Right atrium auricular region (tissue), 2 donors: ENCODE measurements around the gene B4GALNT2. TPM values are rescaled to one million over a fixed set of nuclear protein-coding genes. Genes with fewer than 3 reads are reported as not detected.
"Not testable (repeated sequence)": the region's sequence is repeated elsewhere in the genome, so short reads cannot be mapped to it uniquely, and the experiment has no call there.

Experiments
- DNase-seq: peaks from one replicate; pipeline ENCODE4 v3.0.0-alpha.2; 2019; ENCODE audit warnings: low spot score
- H3K27ac ChIP-seq, 2 donors: fragments of 200-600 bp; sonication (generic); 1 replicate in 1 of 2; 2 replicates in 1 of 2; pipeline ENCODE4 v1.5.1; 2016 to 2019
- H3K27me3 ChIP-seq, 2 donors: fragments of 200-600 bp; sonication (generic); one replicate each; pipeline versions ENCODE4 v1.5.1 to v1.6.0; 2017 to 2019
- H3K36me3 ChIP-seq: fragments of 200-600 bp; sonication (generic); one replicate; pipeline ENCODE4 v1.5.1; 2016
- H3K4me1 ChIP-seq, 2 donors: fragments of 200-600 bp; sonication (generic); one replicate each; pipeline versions ENCODE4 v1.5.1 to v1.6.0; 2017 to 2019
- H3K4me3 ChIP-seq, 2 donors: fragments of 200-600 bp; sonication (generic); 1 replicate in 1 of 2; 2 replicates in 1 of 2; pipeline ENCODE4 v1.5.1; 2017 to 2019; ENCODE audit warnings: mild to moderate bottlenecking in 1 of 2, moderate library complexity in 1 of 2
- H3K9me3 ChIP-seq, 2 donors: fragments of 200-600 bp; sonication (generic); one replicate each; pipeline ENCODE4 v1.5.1; 2019
- total RNA-seq, 2 donors: library from RNA; depleted of rRNA; stranded (reverse); fragments of >200 nt; gene quantifications; one replicate each; pipeline ENCODE4 v1.1.0, GENCODE V29; 2016
- TF ChIP-seq, protein P1 (sequence below), 2 donors: fragments of 200-600 bp; sonication (generic); IDR thresholded peaks; one replicate each; pipeline ENCODE4 v1.5.1; 2019; ENCODE audit warnings: antibody characterized with exemption in 2 of 2

Gene B4GALNT2, protein sequence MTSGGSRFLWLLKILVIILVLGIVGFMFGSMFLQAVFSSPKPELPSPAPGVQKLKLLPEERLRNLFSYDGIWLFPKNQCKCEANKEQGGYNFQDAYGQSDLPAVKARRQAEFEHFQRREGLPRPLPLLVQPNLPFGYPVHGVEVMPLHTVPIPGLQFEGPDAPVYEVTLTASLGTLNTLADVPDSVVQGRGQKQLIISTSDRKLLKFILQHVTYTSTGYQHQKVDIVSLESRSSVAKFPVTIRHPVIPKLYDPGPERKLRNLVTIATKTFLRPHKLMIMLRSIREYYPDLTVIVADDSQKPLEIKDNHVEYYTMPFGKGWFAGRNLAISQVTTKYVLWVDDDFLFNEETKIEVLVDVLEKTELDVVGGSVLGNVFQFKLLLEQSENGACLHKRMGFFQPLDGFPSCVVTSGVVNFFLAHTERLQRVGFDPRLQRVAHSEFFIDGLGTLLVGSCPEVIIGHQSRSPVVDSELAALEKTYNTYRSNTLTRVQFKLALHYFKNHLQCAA
- total RNA-seq, result not detected

DNA sequence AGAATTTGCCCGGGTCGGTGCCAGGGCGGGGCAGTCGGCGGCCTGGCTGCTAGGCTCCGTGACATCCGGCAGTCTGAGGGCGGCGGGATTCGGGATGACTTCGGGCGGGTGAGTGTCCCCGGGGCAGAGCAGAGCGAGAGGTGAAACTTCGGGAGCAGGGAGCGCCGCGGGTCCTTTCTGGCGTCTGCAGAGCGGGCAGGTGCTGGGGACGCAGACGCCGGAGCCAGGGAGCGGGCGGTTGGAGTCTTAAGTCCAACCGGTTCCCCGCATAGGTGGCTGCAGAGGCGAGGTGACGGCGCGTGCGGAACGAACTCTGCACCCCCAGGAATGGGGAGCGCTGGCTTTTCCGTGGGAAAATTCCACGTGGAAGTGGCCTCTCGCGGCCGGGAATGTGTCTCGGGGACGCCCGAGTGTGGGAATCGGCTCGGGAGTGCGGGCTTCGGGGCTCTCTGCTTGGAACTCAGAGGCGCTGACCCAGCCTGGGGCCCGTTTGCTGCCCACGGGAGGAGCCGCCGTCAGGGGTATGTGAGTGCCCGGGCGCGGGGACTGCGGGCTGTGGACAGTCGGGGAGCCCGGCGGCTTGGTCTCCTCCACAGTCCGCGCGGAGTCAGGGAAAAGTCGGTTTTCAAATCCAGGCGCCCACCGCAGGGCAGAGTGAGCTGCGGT, at the start of gene B4GALNT2:
B4GALNT2 (plus strand) TSS at position 71 of the 666 bp plus-strand sequence; CDS start at position 95, 24 bp downstream.
- H3K27ac ChIP-seq, result no peak within 1 kb of the TSS
- peaks cover 0 to 15% of the 10 kb centered on the region in 2 donors for H3K27me3 ChIP-seq
- no peak for DNase-seq
- TF ChIP-seq, protein P1, sequence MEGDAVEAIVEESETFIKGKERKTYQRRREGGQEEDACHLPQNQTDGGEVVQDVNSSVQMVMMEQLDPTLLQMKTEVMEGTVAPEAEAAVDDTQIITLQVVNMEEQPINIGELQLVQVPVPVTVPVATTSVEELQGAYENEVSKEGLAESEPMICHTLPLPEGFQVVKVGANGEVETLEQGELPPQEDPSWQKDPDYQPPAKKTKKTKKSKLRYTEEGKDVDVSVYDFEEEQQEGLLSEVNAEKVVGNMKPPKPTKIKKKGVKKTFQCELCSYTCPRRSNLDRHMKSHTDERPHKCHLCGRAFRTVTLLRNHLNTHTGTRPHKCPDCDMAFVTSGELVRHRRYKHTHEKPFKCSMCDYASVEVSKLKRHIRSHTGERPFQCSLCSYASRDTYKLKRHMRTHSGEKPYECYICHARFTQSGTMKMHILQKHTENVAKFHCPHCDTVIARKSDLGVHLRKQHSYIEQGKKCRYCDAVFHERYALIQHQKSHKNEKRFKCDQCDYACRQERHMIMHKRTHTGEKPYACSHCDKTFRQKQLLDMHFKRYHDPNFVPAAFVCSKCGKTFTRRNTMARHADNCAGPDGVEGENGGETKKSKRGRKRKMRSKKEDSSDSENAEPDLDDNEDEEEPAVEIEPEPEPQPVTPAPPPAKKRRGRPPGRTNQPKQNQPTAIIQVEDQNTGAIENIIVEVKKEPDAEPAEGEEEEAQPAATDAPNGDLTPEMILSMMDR (IDR thresholded peaks at IDR 0.05), result no peak
- peaks cover 0 to 11% of the 10 kb centered on the region in 2 donors for H3K4me1 ChIP-seq
- H3K9me3 ChIP-seq, result peaks cover 0 to 7% of the 10 kb centered on the region in 2 donors
- H3K4me3 ChIP-seq, result peak within 1 kb of the TSS in 1 of 2 donors; percentile 30
- no peaks in the 10 kb centered on the region for H3K36me3 ChIP-seq

DNA sequence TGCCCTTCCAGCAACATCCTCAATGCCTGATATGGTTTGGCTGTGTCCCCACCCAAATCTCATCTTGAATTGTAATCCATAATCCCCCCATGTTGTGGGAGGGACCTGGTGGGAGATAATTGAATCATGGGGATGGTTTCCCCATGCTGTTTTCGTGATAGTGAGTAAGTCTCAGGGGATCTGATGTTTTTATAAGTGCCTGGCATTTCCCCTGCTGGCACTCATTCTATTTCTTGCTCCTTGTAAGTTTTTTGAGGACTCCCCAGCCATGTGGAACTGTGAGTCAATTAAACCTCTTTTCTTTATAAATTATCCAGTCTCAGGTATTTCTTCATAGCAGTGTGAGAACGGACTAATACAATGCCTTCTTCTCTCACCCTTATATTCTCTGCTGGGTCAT, 47.5 kb upstream of the B4GALNT2 start:
- not testable (repeated sequence) for H3K4me1 ChIP-seq, H3K9me3 ChIP-seq, H3K4me3 ChIP-seq, H3K27me3 ChIP-seq, DNase-seq, H3K27ac ChIP-seq, H3K36me3 ChIP-seq

DNA sequence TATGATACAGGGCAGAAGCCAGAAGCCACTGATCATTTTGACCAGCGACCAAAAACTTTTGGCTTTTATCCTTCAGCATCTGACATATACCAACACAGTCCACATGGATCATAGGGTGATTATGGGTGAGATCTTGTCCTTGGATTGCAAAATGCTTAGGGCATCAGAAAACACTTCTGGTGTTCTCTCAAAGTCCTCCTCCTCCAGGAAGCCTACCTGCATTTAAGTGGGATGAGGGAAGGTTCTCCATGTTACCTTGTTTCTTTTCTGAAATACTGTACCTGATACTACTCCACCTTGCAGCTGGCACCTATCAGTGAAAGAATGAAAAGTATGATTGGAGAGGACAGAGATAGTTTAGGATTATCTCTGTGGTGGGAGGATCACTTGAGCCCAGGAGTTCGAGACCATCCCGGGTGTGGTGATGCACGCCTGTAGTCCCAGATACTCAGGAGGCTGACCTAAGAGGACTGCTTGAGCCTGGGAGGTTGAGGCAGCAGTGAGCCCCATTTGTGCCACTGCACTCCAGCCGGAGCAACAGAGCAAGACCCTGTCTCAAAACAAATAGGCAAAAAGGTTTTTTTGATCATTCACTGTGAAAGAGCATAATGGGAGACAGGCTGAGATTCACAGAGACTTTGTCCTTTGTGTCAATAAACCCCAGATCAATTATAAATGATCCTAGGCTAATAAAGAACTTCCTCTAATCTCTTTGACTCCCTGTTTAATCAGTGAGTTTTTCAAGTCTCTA, 46.8 kb upstream of the B4GALNT2 start:
- TF ChIP-seq, protein P1 (IDR thresholded peaks at IDR 0.05), result no peak
- Histone ChIP-seq H3K4me1 (no peaks in the 10 kb centered on the region), H3K27ac (no peak overlapping the region), H3K27me3 (no peaks in the 10 kb centered on the region), H3K4me3 (no peak overlapping the region), H3K36me3 (no peaks in the 10 kb centered on the region), H3K9me3 (no peaks in the 10 kb centered on the region)
- DNase-seq, result no peak

DNA sequence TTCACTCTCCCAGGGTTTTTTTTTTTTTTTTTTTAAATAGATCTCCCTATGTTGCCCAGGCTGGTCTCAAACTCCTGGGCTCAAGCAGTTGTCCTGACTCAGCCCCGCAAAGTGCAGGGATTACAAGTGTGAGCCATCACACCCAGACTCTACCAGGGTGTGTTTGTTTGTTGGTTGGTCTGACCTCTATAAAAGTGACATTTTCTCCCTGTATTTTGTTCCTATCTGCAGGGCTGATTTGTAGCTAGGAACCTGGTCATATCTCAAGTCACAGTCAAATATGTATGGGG, 46.3 kb upstream of the B4GALNT2 start:
- no peak for DNase-seq
- Histone ChIP-seq H3K9me3 (no peaks in the 10 kb centered on the region), H3K27me3 (no peaks in the 10 kb centered on the region), H3K27ac (no peak overlapping the region), H3K4me1 (no peaks in the 10 kb centered on the region), H3K4me3 (no peak overlapping the region), H3K36me3 (no peaks in the 10 kb centered on the region)
- TF ChIP-seq, protein P1 (IDR thresholded peaks at IDR 0.05), result no peak

DNA sequence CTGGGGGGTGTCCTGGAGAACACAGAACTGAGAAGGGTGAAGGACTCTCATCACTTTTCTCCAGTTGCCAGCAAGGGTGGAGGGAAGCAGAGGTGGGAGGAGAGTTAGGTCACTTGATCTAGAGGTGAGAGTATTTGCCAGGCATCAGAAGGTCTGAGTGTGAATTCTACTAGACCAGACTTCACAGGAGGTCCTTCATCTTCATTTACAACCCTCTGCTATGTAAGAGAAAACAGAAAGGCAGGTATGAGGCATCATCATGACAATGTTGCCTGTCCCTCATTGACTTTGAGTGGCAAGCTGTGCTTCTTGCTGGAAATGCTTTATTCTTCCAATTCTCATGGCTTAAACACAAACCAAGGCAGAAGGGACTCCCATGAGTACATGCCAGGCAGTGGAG, 45.9 kb upstream of the B4GALNT2 start:
- Histone ChIP-seq H3K36me3 (no peaks in the 10 kb centered on the region), H3K4me1 (no peaks in the 10 kb centered on the region), H3K9me3 (no peaks in the 10 kb centered on the region), H3K27ac (no peak overlapping the region), H3K4me3 (no peak overlapping the region), H3K27me3 (no peaks in the 10 kb centered on the region)
- no peak for DNase-seq
- TF ChIP-seq, protein P1 (IDR thresholded peaks at IDR 0.05), result no peak

DNA sequence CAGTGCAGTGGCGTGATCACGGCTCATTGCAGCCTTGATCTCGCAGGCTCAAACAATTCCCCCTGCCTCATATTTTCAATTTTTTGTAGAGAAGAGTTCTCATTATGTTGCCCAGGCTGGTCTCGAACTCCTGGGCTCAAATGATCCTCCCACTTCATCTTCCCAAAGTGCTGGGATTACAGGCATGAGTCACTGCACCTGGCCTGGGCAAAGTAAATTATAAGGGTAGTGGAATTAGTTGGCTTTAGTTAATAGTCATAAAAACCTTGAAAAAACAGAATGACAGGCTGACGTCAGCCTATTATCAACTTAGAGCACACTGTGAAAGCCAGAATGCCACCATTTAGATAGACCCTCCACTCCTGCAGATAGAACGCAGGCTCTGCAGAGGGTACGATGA, 43.5 kb upstream of the B4GALNT2 start:
- no peaks in the 10 kb centered on the region for H3K4me1 ChIP-seq
- no peak overlapping the region for H3K27ac ChIP-seq
- no peaks in the 10 kb centered on the region for H3K27me3 ChIP-seq
- TF ChIP-seq, protein P1 (IDR thresholded peaks at IDR 0.05), result no peak
- no peaks in the 10 kb centered on the region for H3K36me3 ChIP-seq
- no peak for DNase-seq
- H3K9me3 ChIP-seq, result no peaks in the 10 kb centered on the region
- H3K4me3 ChIP-seq, result no peak overlapping the region
